ENCODE data around the gene GDPD4. TPM values are rescaled to one million over a fixed set of nuclear protein-coding genes. Genes with fewer than 3 reads are reported as not detected.
A peak's percentile ranks its signal among the peaks of the same experiment; 100 is the strongest.

The GDPD4 gene
- total and polyA plus RNA-seq, 10 donors = 0.07 to 1.6 (median 0.22) TPM; not detected in 6

DNA sequence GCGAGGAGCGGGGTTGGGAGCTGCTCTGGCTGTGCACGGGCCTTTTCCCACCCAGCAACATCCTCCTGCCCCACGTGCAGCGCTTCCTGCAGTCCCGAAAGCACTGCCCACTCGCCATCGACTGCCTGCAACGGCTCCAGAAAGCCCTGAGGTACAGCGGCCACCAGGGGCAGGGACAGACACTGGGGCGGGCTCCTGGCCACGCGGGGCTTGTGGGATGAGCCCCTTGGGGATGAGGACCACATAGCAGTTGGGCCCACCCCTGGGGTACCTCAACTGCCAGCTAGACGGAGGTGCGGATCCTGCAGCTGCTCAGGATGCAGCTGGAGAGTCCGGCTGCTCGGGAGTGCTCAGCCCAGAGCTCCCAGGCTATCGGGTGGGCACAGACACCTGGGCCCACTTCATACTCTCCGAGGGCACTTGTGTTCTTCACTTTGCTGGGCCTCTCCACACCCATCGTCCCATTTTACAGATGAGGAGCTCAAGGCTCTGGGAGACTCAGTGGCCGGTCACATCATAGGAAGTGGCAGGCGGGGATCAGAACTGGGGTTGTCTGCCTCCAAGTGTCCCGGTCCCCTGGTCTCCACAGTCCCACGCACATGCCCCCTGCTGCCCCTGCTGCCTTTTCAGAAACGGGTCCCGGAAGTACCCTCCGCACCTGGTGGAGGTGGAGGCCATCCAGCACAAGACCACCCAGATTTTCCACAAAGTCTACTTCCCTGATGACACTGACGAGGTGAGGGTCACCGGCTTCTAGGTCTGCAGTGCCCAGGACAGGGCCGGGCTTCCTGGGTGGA lies 95.8 kb downstream of the GDPD4 start:
- WGBS, 5 donors = 73 to 85% (median 82%) methylated on average over 24 to 30 of the region's 30 CpGs
- intact Hi-C loops (cut with DNase I; ENCODE audit: low total_unique reads) = no loop called here
- Histone ChIP-seq H3K36me3 (peaks cover 0 to 76% (median 4%) of the 10 kb centered on the region in 6 donors), H3K4me3 (no peak overlapping the region), H3K27ac (no peak overlapping the region), H3K27me3 (replicated peaks in 1 of 7) (no peaks in the 10 kb centered on the region), H3K9me3 (no peaks in the 10 kb centered on the region), H3K4me1 (peaks cover 0 to 4% (median 0%) of the 10 kb centered on the region in 6 donors)
- peak; percentile 66 for DNase-seq
- TF ChIP-seq POLR2AphosphoS5 (IDR thresholded peaks at IDR 0.05) (no peak), POLR2A (IDR thresholded peaks at IDR 0.05) (no peak)
- TF ChIP-seq, protein P1, sequence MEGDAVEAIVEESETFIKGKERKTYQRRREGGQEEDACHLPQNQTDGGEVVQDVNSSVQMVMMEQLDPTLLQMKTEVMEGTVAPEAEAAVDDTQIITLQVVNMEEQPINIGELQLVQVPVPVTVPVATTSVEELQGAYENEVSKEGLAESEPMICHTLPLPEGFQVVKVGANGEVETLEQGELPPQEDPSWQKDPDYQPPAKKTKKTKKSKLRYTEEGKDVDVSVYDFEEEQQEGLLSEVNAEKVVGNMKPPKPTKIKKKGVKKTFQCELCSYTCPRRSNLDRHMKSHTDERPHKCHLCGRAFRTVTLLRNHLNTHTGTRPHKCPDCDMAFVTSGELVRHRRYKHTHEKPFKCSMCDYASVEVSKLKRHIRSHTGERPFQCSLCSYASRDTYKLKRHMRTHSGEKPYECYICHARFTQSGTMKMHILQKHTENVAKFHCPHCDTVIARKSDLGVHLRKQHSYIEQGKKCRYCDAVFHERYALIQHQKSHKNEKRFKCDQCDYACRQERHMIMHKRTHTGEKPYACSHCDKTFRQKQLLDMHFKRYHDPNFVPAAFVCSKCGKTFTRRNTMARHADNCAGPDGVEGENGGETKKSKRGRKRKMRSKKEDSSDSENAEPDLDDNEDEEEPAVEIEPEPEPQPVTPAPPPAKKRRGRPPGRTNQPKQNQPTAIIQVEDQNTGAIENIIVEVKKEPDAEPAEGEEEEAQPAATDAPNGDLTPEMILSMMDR (IDR thresholded peaks at IDR 0.05 in 8 of 11, conservative IDR thresholded peaks at IDR 0.05 in 3 of 11) = no peak

DNA sequence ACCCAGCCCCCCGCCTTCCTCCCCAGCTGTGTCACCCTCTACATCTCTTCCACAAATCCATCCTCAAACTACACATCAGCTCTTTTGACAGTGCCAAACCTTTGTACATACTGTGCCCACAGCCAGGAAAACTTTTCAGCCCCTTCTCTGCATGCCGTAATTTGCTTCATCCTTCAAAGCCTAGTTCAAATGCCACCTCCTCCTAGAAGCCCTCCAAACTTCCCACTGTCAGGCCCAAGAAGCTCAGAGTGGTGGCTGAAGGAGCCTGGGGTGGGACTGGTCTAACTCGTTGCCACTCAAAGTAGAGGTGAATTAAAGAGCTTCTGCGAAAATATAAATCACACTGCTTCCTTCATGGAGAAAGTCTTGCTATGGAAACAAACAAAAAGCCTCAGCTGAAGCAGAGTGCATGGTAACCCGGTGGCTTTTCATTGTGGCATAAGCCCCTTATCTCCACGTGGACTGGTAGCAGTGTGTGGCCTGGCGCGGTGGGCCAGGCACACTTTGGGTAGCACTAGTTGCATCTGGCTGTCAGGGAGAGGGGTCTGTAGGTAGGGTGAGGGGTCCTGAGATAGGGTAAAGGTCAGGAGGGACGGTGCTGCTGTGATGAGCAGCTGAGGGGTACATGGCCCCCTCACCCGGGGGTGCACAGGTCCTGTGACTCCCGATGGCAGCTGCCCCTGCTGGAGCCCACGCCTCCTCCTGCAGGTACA lies 96.6 kb downstream of the GDPD4 start:
- H3K4me1 ChIP-seq = peaks cover 0 to 4% (median 0%) of the 10 kb centered on the region in 6 donors
- 74 to 93% (median 92%) methylated on average over 11 to 12 of the region's 12 CpGs for WGBS, 5 donors
- no peak overlapping the region for H3K4me3 ChIP-seq
- H3K27ac ChIP-seq = no peak overlapping the region
- DNase-seq = peak; percentile 37
- H3K27me3 ChIP-seq (replicated peaks in 1 of 7) = no peaks in the 10 kb centered on the region
- intact Hi-C loops (cut with DNase I; ENCODE audit: low total_unique reads) = no loop called here
- no peak for TF ChIP-seq POLR2A (IDR thresholded peaks at IDR 0.05)
- TF ChIP-seq, protein P1 (IDR thresholded peaks at IDR 0.05 in 8 of 11, conservative IDR thresholded peaks at IDR 0.05 in 3 of 11) = no peak
- no peak for TF ChIP-seq POLR2AphosphoS5 (IDR thresholded peaks at IDR 0.05)
- H3K36me3 ChIP-seq = peaks cover 0 to 79% (median 4%) of the 10 kb centered on the region in 6 donors
- no peaks in the 10 kb centered on the region for H3K9me3 ChIP-seq

DNA sequence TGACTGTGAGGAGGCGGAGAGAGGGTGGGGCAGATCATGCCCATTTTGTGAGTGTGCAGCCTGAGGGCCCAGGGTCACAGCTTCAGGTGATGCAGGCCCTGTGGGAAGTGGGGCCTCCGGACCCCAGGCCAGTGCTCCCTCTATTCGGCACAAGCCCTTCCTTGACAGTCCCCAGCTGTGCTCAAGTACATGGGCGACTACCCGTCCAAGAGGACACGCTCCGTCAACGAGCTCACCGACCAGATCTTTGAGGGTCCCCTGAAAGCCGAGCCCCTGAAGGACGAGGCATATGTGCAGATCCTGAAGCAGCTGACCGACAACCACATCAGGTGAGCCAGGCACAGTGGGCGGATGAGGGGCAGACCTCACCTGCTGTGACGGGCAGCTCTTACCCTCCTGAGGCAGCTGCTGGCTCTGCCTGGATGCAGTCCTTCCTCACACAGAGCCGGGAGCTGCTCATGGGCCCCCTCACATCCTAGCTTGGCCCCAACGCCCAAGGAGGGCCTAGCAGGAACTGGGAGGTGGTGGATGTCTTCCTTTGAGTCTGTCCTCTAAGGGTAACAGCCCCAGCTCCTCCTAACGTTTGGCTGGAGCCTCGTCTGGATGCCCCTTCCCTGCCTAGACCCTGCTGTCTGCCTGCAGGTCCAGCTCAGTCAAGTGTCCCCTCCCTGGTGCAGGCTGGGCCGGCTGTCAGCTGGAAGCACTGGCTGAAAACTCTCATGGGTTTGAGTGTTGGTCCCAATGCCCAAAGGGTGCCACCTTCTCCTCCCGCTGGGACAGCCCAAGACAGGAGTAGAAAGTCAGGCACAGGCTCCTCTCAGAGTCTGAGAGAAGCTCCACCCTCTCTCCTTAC lies 97.4 kb downstream of the GDPD4 start:
- TF ChIP-seq, protein P1 (IDR thresholded peaks at IDR 0.05 in 8 of 11, conservative IDR thresholded peaks at IDR 0.05 in 3 of 11) = no peak
- no peak for TF ChIP-seq POLR2A (IDR thresholded peaks at IDR 0.05)
- no peak for TF ChIP-seq POLR2AphosphoS5 (IDR thresholded peaks at IDR 0.05)
- H3K27ac ChIP-seq = no peak overlapping the region
- intact Hi-C loops (cut with DNase I; ENCODE audit: low total_unique reads) = no loop called here
- H3K36me3 ChIP-seq = peaks cover 0 to 85% (median 4%) of the 10 kb centered on the region in 6 donors
- no peak overlapping the region for H3K4me3 ChIP-seq
- H3K9me3 ChIP-seq = no peaks in the 10 kb centered on the region
- WGBS, 5 donors = 76 to 91% (median 88%) methylated on average over 8 to 20 of the region's 20 CpGs
- H3K4me1 ChIP-seq = peaks cover 0 to 4% (median 0%) of the 10 kb centered on the region in 6 donors
- H3K27me3 ChIP-seq (replicated peaks in 1 of 7) = no peaks in the 10 kb centered on the region
- peak; percentile 67 for DNase-seq

Measured in spleen (tissue), 11 donors.